GOT3 (cell line): Measurements from ENCODE around the gene EVI2B.
"Not testable (repeated sequence)": the region's sequence is repeated elsewhere in the genome, so short reads cannot be mapped to it uniquely, and the experiment has no call there.

Experiments used
- DNase-seq: peaks from one replicate; lab custom pipeline; 2025; ENCODE audit warnings: mixed read lengths; lab: John Stamatoyannopoulos, UW

Gene EVI2B

DNA sequence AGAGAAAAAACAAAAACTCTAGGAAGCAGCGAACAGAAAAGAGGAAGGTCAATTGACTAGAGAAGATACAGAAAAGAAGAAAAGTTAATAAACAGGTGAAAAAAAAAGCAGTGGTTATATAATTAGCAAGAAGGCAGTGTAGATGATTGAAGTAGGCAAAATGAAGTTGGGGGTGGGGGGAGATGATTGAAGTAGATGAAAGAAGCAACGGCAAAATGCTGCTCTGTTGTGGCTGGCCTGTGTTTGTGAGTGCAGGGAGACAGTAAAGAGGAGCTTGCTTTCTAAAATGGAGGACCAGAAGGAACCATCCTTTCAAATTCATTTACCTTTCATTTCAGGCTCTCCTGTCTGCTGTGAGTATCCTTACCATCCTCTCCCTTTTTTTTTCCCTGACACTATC is 3.6 kb downstream of the EVI2B start:
- no peak for DNase-seq

GRCh38 chr17:31309556-31309955 is 4.3 kb downstream of the EVI2B start:
- no peak for DNase-seq

DNA sequence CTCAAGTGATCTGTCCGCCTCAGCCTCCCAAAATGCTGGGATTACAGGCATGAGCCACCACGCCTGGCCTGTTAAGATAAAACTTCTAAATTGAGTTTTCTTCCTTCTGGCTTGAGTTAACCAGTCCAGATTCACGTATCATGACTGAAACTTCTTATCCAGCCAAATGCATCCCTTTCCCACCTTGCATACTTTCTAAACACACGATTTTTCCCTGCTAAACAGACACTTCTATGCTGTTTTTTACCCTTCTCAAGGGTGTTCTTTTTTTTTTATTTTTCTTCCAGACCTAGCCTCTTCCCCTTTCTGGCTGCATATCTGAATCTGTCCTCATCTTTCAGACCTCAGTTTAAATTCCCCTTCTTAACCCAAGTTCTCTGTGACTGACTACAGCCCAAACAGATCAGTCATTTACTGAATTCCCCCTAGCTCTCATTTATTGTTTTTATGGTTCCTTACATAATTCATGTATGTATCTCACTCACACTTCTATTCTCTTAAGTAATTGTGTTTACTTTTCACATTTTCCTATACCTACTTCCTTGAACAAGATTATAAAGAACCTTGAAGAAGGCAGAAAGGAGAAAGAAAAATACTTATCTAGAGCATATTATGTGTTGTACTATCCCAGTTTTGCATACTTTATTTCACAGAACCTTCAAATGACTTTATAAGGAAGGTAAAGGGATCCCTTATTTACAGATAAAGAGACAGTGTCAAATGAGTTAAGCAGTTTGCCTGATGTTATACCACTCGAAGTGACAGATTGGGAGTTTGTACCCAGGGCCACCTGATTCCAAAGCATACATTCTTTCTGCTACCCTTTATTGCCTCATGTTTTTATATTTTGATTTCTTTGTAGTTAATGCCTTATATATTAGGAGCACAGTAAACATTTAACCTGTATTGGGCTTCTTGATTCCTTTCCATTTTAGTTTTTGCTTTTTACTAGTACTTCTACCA is 5.2 kb downstream of the EVI2B start:
- DNase-seq = no peak

DNA sequence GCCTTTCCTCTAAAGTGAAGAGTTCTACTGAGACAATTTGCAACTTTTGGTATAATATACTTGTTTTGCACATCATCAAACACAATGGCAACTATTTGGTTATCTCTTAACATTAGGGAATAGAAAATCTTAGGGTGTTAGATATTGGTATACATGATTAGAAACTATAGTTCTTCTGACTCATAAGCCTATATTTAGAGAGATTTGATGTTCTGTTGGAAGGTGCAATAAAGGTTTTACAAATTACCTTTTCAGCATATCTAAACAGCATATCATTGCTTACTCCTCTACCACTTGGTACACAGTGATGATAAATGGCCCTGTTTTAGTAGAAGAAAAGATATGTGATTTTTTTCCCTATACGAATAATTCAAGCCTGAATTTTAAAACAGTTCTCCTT is 6.2 kb downstream of the EVI2B start:
- DNase-seq = no peak

DNA sequence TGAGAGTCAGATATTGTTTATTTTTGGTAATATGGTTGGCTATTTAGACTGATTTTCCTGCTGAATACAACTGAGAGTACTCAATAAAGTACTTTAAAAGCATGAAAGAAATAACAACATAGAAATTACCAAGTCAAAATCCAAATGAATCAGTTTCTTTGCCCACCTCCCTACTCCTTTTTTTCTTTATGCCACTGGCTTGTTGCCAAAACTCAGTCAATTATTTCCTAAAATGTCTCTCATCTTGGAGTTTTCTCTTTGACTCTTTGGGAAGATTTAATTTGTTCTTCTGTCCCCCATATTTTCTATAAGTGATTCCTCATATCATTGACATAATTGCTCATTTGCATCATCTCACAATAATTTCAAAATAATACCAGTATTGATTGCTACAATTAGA is 14.2 kb downstream of the EVI2B start:
- DNase-seq = no peak

DNA sequence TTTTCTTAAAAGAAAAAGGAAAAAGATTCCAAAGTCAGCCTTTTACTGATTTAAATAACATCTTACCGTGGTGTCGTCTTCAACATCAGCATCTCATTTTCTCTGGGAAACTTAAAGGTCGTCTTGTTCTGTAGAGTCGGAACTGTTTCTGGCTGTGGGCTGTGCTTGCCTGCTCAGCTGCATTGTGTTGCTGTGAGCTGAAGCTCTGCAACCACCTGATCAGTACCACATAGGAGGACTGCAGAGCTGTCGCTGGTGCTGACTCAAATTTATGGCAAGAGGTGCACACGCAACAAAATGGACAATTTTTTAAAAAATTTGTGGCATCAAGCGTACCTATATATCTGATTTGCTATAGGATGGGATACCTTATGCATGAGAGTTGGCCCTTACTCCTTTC is 16.8 kb downstream of the EVI2B start, which contains the start of gene OMG:
Gene OMG, minus strand, starts transcription at position 150 of the 400 bp plus-strand sequence. CDS start 908 bp downstream, outside the sequence.
- DNase-seq = no peak

DNA sequence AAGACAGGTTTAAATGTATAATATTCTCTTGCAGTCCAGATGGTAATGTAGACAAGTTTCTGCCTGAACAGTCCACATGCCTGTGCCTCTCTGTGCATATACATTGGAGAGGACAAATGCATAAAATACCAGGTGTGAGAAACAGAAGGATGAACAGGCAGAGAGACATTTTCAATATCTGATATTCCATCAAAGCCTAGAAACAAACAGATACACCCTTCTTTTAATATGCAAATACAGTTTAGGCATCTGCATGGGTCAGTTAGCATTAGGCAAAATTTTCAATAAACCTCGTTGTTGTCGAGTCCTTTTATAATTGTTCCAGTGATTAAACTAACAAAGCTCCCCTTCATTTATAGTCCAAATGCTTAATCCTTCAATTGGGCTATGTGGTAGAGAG is 17.7 kb downstream of the EVI2B start:
- DNase-seq = no peak

DNA sequence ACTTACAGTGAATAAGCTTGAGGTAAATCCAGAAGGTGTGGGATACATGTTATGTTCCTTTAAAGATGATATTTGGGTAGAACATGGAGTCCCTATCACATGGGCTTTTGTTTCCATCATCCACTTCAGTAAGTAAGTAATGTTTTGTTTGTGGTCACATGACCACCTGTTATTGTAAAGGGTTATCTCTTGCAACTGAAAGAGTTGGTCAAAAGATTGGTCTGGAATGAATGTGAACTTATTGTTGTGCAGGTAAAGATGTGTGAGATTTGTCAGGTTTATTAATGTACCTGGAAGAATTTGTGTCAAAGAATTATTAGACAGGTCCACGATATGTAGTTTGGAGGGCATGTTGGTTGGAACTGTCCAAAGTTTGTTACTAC is 18.4 kb downstream of the EVI2B start:
- no peak for DNase-seq

DNA sequence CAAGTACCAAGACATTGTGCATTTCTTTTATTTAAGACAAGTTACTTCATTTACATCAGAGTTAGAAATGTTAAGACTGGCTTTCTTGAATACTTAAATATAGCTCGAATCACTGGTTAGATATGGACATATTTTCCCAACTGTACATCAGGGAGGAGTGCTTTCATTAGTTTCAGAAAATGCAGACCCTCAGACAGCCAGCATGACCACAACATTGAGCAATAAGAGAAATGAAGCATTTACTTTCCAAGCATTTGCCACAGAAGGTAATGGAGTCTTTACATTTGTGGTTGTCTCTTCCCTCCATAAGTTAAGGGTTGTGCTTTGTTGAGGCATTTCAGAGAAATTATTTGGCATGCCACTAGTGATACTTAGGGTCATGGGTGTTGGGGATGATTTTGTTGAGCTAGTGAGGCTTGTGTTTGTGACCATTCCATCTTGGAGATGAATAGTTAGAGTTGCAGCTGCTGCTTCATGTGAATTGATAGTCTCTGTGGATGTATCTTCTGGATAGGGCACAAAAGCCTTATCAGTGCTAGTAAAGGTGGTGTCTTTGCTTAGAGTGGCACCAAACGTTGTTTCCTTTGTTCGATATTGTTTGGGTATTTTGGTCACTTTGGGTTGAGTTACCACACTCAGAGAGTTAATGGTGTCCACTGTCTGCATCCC is 18.9 kb downstream of the EVI2B start:
- no peak for DNase-seq

DNA sequence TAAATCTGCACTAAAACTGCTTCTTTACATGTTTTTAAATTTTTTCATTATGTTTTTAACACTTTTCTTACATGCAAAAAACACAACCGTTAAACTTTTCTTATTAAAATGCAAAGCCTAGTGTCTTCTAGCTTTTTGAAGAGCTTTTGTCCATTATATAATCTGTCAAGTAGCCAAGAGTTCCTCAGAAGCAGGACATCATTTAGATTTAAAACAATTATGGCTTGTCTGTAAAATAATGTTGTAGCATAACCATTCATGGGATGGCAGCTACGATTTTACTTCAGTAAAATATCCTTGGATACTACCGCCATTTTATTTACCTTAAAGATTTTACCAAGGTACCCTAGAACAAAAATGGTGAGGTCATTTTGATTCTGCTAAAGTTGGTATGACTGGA is 19.6 kb downstream of the EVI2B start:
- DNase-seq = no peak

DNA sequence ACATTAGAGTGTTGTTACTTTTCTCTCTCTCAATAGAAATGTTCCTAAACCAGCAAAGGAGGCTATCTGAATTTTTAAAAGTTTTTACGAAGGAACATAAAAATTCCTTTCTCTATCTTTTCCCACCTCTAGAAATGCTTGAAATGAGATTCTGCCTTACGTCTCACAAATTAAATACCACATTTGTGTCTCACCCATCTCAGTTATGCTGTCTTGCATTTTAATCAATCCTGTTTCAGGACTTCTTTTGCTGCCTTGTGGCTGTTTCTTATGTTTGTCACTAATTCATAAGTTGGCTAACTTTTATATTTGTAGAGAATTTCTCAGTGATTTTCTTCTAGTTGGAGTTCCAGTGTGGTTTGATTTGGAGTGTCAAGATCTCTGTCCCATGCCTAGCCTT is 20.3 kb downstream of the EVI2B start:
- DNase-seq = no peak

DNA sequence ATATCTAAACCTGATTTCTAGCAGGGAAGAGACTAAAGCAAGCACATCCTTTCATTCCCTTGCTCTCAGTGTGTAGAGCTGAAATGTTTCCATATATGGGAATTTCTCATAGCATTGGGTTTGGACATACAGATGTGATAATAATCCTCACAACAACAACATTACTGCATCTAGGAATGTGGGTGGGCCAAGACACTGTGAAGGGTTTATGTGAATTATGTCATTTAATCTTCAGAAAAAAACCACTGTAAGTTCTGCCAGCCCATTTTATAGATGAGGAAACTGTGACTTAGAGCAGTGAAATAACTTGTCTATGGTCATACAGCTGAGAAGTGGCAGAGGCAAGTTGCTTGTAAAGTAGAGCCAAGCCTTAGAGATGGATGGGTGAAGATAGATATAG is 22.0 kb downstream of the EVI2B start:
- no peak for DNase-seq

DNA sequence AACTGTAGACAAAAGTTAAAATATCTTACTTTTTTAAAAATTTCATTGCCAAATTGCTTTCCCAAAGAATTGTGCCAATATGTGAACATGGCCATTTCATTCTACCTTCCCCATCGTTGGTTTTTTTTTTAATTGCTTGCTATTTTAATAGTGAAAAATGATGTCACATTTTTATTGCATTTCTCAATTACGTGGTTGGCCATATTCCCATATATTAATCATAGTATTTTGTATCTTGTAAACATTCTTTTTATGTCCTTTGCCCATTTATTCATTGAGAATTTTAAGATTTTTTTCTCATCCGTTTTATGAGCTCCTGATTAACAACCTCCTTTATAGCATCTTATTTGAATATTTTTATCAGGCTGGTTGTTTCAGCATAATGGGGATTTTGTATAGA is 24.1 kb downstream of the EVI2B start:
- DNase-seq = no peak

DNA sequence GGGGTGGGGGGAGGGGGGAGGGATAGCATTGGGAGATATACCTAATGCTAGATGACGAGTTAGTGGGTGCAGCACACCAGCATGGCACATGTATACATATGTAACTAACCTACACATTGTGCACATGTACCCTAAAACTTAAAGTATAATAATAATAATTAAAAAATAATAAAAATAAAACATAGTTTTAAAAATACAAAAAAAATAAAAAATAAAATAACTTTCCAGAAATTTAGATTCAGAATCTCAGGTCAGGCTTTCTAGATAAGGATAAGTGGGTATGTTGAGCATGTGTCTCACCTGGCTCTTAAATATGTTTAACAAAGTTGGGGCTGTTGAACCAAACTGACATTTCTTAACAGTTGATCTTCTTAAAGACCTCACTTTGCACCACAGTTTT is 25.9 kb downstream of the EVI2B start:
- DNase-seq = not testable (repeated sequence)

GRCh38 chr17:31286587-31286986 is 27.3 kb downstream of the EVI2B start:
- DNase-seq = no peak

DNA sequence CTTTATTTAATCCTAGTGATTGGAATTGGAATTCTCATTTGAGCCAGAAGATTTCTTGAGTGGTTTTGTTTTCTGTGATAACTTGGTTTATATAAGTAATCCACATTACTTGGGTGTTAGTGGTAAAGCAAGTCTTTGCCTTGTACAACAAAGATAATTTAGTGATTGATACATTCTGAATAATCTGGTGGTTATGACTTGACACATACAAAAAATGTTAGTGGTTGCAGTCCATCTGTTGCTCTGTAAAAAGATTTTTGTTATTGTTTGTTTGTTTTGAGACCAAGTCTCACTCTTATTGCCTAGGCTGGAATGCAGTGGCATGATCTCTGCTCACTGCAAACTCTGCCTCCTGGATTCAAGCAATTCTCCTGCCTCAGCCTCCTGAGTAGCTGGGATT is 30.0 kb downstream of the EVI2B start:
- DNase-seq = no peak

DNA sequence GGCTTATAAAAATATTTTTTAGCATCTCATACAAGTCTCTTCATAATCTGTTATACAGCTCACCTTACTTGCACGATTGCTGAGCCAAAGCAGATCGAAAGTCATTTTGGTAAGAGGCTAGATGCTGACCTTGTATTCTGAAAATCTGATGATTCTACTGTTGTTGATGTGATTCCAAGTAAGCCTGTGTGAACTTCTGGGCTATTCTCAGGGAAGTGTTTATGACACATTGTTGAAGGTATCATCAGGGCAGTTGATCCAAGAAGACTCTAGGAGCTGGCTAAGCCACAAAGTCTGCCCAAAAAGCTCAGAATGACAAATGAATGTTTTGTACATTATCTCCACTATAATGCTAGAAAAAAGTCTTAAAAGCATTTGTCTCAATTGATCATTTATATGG is 32.8 kb downstream of the EVI2B start:
- DNase-seq = no peak

DNA sequence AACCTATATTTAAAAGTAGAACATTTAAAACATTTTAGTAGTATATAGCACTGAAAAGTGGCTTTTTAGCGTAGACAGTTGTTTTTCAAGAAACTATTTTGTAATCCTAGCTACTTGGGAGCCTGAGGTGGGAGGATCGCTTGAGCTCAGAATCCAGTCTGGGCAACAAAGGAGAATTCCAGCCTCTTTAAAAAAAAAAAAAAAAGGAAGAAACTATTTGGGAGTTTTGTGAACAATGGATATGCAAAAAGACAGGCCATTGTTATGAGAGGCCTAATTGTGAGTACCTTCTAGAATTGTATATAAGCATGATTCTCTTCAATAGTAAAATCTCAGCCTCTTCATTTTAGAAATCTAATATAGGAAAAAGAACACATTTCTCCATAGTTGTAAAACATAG is 34.5 kb downstream of the EVI2B start:
- no peak for DNase-seq

DNA sequence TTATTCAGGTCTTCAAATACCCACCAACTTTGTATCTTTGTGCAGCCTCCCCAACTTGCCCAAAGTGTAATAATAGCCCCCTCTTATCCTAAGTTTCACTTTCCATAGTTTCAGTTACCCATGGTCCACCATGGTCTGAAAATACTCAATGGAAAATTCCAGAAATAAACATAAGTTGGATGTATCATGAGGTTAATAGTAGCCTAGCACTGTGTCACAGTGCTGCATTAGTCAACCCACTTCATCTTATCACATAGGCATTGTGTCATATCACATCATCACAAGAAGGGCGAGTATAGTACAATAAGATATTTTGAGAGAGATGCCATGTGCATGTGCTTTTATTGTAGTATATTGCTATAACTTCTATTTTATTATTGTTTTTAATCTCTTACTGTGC is 38.7 kb downstream of the EVI2B start:
- no peak for DNase-seq

DNA sequence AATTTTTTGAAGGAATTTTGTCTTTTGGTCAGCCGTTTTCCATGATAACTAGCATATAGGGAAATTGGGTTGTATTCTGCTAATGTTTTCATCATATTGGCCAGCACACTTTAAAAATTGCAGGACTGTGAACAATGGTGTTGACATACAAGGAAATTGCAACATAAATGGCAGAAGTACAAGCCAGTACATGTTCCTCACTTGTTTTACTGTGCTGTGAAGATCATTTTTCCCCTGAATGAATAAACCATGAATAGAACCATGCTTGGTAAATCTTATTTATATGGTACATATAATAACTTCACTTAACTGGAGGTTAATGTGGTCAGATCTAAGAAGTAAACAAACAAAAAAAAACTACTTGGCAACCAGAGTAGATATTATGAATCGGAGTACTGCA is 39.6 kb downstream of the EVI2B start:
- no peak for DNase-seq

DNA sequence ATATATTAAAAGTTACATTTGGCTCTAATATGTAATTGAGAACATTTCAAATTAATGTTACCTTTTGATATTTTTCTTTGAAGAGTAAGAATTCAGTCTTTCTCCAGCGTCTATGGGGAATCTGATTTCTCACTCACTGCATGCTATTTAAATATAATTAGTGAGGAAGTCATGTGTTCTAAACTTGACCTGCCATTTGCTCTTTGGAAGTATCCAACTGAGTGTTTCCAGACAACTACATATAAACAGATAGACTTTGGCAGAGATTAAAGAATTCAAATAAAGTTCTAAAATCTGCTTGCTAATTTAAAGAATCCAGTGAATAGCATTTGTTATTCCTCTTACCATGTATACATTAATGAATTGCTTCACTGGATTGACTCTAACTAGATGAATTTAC is 40.3 kb downstream of the EVI2B start:
- DNase-seq = no peak

DNA sequence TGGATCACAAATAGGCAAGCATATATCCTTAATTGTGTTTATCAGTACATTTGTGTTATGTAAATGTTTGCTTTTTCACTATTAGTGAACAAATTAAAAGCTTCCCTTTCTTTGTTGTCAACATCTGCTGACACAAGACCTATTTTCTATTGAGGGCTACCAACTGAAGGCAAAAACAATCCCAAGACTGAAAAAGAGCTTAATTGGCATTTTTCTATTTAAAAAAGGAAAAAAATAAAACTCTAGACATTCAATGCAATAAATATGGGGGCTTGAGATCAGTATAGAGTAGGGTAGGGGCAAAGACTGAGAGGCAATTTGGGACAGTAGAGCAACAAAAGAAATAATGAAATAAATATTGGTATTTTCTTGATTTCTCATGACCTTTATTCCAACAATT is 41.1 kb downstream of the EVI2B start:
- DNase-seq = no peak

- DNase-seq = no peak
Measured at GRCh38 chr17:31272236-31272635, 41.6 kb downstream of the EVI2B start.
